Mesendoderm (in vitro differentiated cells): ENCODE measurements around the gene MEGF6.

ENCODE experiments used
- DNase-seq: peaks from one replicate; pipeline ENCODE4 v3.0.0; 2013
- H2AK5ac ChIP-seq: 2 replicates; pipeline ENCODE4 v1.6.1; 2013; ENCODE audit warnings: low read length, inconsistent platforms
- H2BK120ac ChIP-seq: 2 replicates; pipeline ENCODE4 v1.6.1; 2013; ENCODE audit warnings: low read depth, mild to moderate bottlenecking, low read length, moderate library complexity, mixed read lengths
- H2BK15ac ChIP-seq: replicated peaks from 2 replicates; pipeline ENCODE4 v1.6.1; 2013; ENCODE audit warnings: low read depth, mild to moderate bottlenecking, moderate library complexity
- H2BK5ac ChIP-seq: 2 replicates; pipeline ENCODE4 v1.6.1; 2013; ENCODE audit warnings: low read length, inconsistent platforms
- H3K18ac ChIP-seq: 2 replicates; pipeline ENCODE4 v1.6.1; 2013; ENCODE audit warnings: mild to moderate bottlenecking, low read length, mixed read lengths
- H3K23ac ChIP-seq: one replicate; pipeline ENCODE4 v1.6.1; 2013; ENCODE audit warnings: low read length
- H3K27ac ChIP-seq: 2 replicates; pipeline ENCODE4 v1.5.1; 2013; ENCODE audit warnings: low read depth, mild to moderate bottlenecking, inconsistent platforms, low read length, moderate library complexity
- H3K27me3 ChIP-seq: 2 replicates; pipeline ENCODE4 v1.6.1; 2013; ENCODE audit warnings: low read length, control low read depth, mild to moderate bottlenecking, inconsistent platforms; ENCODE audit not compliant: insufficient read depth, poor library complexity
- H3K36me3 ChIP-seq: 2 replicates; pipeline ENCODE4 v1.6.1; 2013; ENCODE audit warnings: low read length, inconsistent platforms; ENCODE audit not compliant: control insufficient read depth, insufficient read depth
- H3K4ac ChIP-seq: one replicate; pipeline ENCODE4 v1.6.1; 2013; ENCODE audit warnings: low read depth, mild to moderate bottlenecking, low read length, moderate library complexity
- H3K4me1 ChIP-seq: 2 replicates; pipeline ENCODE4 v1.6.1; 2013; ENCODE audit warnings: low read depth, low read length, inconsistent platforms; ENCODE audit not compliant: control insufficient read depth
- H3K4me2 ChIP-seq: 2 replicates; pipeline ENCODE4 v1.6.1; 2013; ENCODE audit warnings: low read length
- H3K4me3 ChIP-seq: 2 replicates; pipeline ENCODE4 v1.5.1; 2013; ENCODE audit warnings: mild to moderate bottlenecking, low read length
- H3K56ac ChIP-seq: one replicate; pipeline ENCODE4 v1.6.1; 2013; ENCODE audit warnings: low read length
- H3K79me1 ChIP-seq: 2 replicates; pipeline ENCODE4 v1.6.1; 2013; ENCODE audit warnings: low read length, inconsistent platforms
- H3K79me2 ChIP-seq: 2 replicates; pipeline ENCODE4 v1.6.1; 2013; ENCODE audit warnings: mild to moderate bottlenecking, low read length; ENCODE audit not compliant: control insufficient read depth, insufficient read depth
- H3K9ac ChIP-seq: 2 replicates; pipeline ENCODE4 v1.6.1; 2013; ENCODE audit warnings: low read length, inconsistent platforms
- H4K5ac ChIP-seq: one replicate; pipeline ENCODE4 v1.6.1; 2013; ENCODE audit warnings: low read length
- H4K8ac ChIP-seq: one replicate; pipeline ENCODE4 v1.6.1; 2013; ENCODE audit warnings: low read depth, mild to moderate bottlenecking, control low read depth, low read length, moderate library complexity
- WGBS: extraction: QIAGEN DNeasy Blood & Tissue Kit; methylation state at CpG from one replicate; pipeline ENCODE4 v1.1.7; 2013; ENCODE audit warnings: low lambda C conversion rate, missing lambda C conversion rate; ENCODE audit not compliant: insufficient coverage; ENCODE audit errors: extremely low coverage; 5-methylcytosine and 5-hydroxymethylcytosine counted together

MEGF6 gene

GRCh38 chr1:3453891-3454810 is 157.2 kb downstream of the MEGF6 start, which contains the start of gene ARHGEF16:
TSS of gene ARHGEF16 (plus strand) at chr1:3454665. CDS start at chr1:3463085, 8,420 bp downstream.
- Histone ChIP-seq H2AK5ac (peak within 1 kb of the TSS; percentile 99), H4K5ac (no peak within 1 kb of the TSS), H3K4me2 (peak within 1 kb of the TSS; percentile 84), H3K79me1 (peaks cover 4% of the 10 kb centered on the region), H4K8ac (peak within 1 kb of the TSS; percentile 41), H3K4me1 (peaks cover 11% of the 10 kb centered on the region), H3K23ac (peak within 1 kb of the TSS; percentile 73), H3K27me3 (no peaks in the 10 kb centered on the region), H3K4me3 (peak within 1 kb of the TSS; percentile 42), H3K27ac (peak within 1 kb of the TSS; percentile 96), H2BK5ac (peak within 1 kb of the TSS; percentile 84), H3K9ac (peak within 1 kb of the TSS; percentile 82), H3K18ac (peak within 1 kb of the TSS; percentile 93), H3K4ac (peak within 1 kb of the TSS; percentile 84), H2BK15ac (no peak within 1 kb of the TSS), H3K56ac (peak within 1 kb of the TSS; percentile 97), H2BK120ac (peak within 1 kb of the TSS; percentile 52), H3K79me2 (peaks cover 3% of the 10 kb centered on the region), H3K36me3 (no peaks in the 10 kb centered on the region)
- no CpG with 5 or more reads among the region's 84 CpGs for WGBS
- peak; percentile 94 for DNase-seq

GRCh38 chr1:3453203-3453761 is 158.0 kb downstream of the MEGF6 start:
- Histone ChIP-seq H2BK15ac (no peak overlapping the region), H4K8ac (no peak overlapping the region), H3K18ac (no peak overlapping the region), H4K5ac (no peak overlapping the region), H3K9ac (peak overlapping the region; percentile 57), H3K79me1 (peaks cover 4% of the 10 kb centered on the region), H3K4me3 (no peak overlapping the region), H3K36me3 (no peaks in the 10 kb centered on the region), H3K23ac (peak overlapping the region; percentile 73), H3K4me1 (peaks cover 11% of the 10 kb centered on the region), H2BK120ac (no peak overlapping the region), H2AK5ac (peak overlapping the region; percentile 44), H3K56ac (peak overlapping the region; percentile 65), H3K27ac (no peak overlapping the region), H3K79me2 (peaks cover 3% of the 10 kb centered on the region), H3K27me3 (no peaks in the 10 kb centered on the region), H2BK5ac (no peak overlapping the region), H3K4me2 (no peak overlapping the region), H3K4ac (no peak overlapping the region)
- peak; percentile 87 for DNase-seq
- no CpG with 5 or more reads among the region's 18 CpGs for WGBS

GRCh38 chr1:3452866-3453175 is 158.5 kb downstream of the MEGF6 start:
- no peak for DNase-seq
- Histone ChIP-seq H3K4me3 (no peak overlapping the region), H2BK120ac (no peak overlapping the region), H3K4ac (no peak overlapping the region), H2BK15ac (no peak overlapping the region), H3K56ac (peak overlapping the region; percentile 65), H3K23ac (no peak overlapping the region), H3K36me3 (no peaks in the 10 kb centered on the region), H3K79me2 (peaks cover 3% of the 10 kb centered on the region), H3K79me1 (peaks cover 4% of the 10 kb centered on the region), H2AK5ac (no peak overlapping the region), H2BK5ac (no peak overlapping the region), H3K4me2 (no peak overlapping the region), H3K18ac (no peak overlapping the region), H3K27me3 (no peaks in the 10 kb centered on the region), H3K27ac (no peak overlapping the region), H3K4me1 (peaks cover 11% of the 10 kb centered on the region), H4K5ac (no peak overlapping the region), H4K8ac (no peak overlapping the region), H3K9ac (peak overlapping the region; percentile 43)
- WGBS, result no CpG with 5 or more reads among the region's 5 CpGs

- no peak for DNase-seq
- Histone ChIP-seq H3K36me3 (no peaks in the 10 kb centered on the region), H3K79me1 (peaks cover 4% of the 10 kb centered on the region), H3K4me2 (no peak overlapping the region), H2BK5ac (no peak overlapping the region), H2BK120ac (no peak overlapping the region), H3K4me3 (no peak overlapping the region), H3K18ac (no peak overlapping the region), H3K27ac (no peak overlapping the region), H4K5ac (no peak overlapping the region), H3K4ac (no peak overlapping the region), H3K9ac (no peak overlapping the region), H3K23ac (no peak overlapping the region), H2AK5ac (no peak overlapping the region), H3K56ac (peak overlapping the region; percentile 65), H2BK15ac (no peak overlapping the region), H4K8ac (no peak overlapping the region), H3K4me1 (peaks cover 11% of the 10 kb centered on the region), H3K79me2 (peaks cover 3% of the 10 kb centered on the region), H3K27me3 (no peaks in the 10 kb centered on the region)
- no CpG with 5 or more reads among the region's 23 CpGs for WGBS
Observed at GRCh38 chr1:3451994-3452865, 159.1 kb downstream of the MEGF6 start.

GRCh38 chr1:3450983-3451382 is 160.3 kb downstream of the MEGF6 start:
- Histone ChIP-seq H3K4me3 (no peak overlapping the region), H4K5ac (no peak overlapping the region), H2AK5ac (no peak overlapping the region), H2BK5ac (no peak overlapping the region), H3K79me1 (peaks cover 4% of the 10 kb centered on the region), H3K36me3 (no peaks in the 10 kb centered on the region), H2BK120ac (no peak overlapping the region), H3K79me2 (peaks cover 3% of the 10 kb centered on the region), H4K8ac (no peak overlapping the region), H3K4ac (no peak overlapping the region), H3K27me3 (no peaks in the 10 kb centered on the region), H2BK15ac (no peak overlapping the region), H3K56ac (no peak overlapping the region), H3K9ac (no peak overlapping the region), H3K18ac (no peak overlapping the region), H3K27ac (no peak overlapping the region), H3K4me1 (peaks cover 11% of the 10 kb centered on the region), H3K4me2 (no peak overlapping the region), H3K23ac (no peak overlapping the region)
- DNase-seq, result no peak
- no CpG with 5 or more reads among the region's 12 CpGs for WGBS
